Natural killer cell (primary cell): ENCODE measurements around the gene PRR19. TPM values are rescaled to one million over a fixed set of nuclear protein-coding genes. Genes with fewer than 3 reads are reported as not detected.
A peak's percentile ranks its signal among the peaks of the same experiment; 100 is the strongest.

ENCODE experiments used
- ATAC-seq, 3 donors: fragments of 150-1000 bp in 2 of 3; fragments of 200-7000 bp in 1 of 3; cut with Tn5 transposase; 1 replicate in 1 of 3; 2 replicates in 2 of 3; pipeline ENCODE4 v1.10.0; 2021; ENCODE audit warnings: mild to moderate bottlenecking in 2 of 3, moderate library complexity in 2 of 3
- DNase-seq, 2 donors: peaks; one replicate each; pipeline versions ENCODE4 v3.0.0 to v3.0.0-alpha.2; 2013 to 2021; ENCODE audit warnings: mixed read lengths in 1 of 2
- H3K27ac ChIP-seq: one replicate; pipeline ENCODE4 v1.5.1; 2013; ENCODE audit warnings: mild to moderate bottlenecking, low read length
- H3K27me3 ChIP-seq: one replicate; pipeline ENCODE4 v1.6.1; 2013; ENCODE audit warnings: low read length; ENCODE audit not compliant: control insufficient read depth, insufficient read depth
- H3K36me3 ChIP-seq: one replicate; pipeline ENCODE4 v1.6.1; 2013; ENCODE audit warnings: low read length; ENCODE audit not compliant: control insufficient read depth, insufficient read depth
- H3K4me1 ChIP-seq: one replicate; pipeline ENCODE4 v1.6.1; 2013; ENCODE audit warnings: low read length; ENCODE audit not compliant: control insufficient read depth, insufficient read depth
- H3K4me3 ChIP-seq: one replicate; pipeline ENCODE4 v1.5.1; 2013; ENCODE audit warnings: low read length
- H3K9me3 ChIP-seq: one replicate; pipeline ENCODE4 v1.6.1; 2013; ENCODE audit warnings: low read length; ENCODE audit not compliant: control insufficient read depth, insufficient read depth
- H3K27ac Mint-ChIP-seq, 2 donors: one replicate each; pipeline ENCODE4 v1.8.0; 2022; ENCODE audit warnings: mild to moderate bottlenecking in 2 of 2, mixed read lengths in 2 of 2, moderate library complexity in 1 of 2
- H3K27me3 Mint-ChIP-seq, 2 donors: one replicate each; pipeline ENCODE4 v1.8.0; 2022; ENCODE audit warnings: low read depth in 2 of 2, mixed read lengths in 2 of 2
- H3K36me3 Mint-ChIP-seq: one replicate; pipeline ENCODE4 v1.8.0; 2022; ENCODE audit warnings: mixed read lengths
- H3K4me1 Mint-ChIP-seq, 2 donors: one replicate each; pipeline ENCODE4 v1.8.0; 2022; ENCODE audit warnings: mixed read lengths in 2 of 2
- H3K4me3 Mint-ChIP-seq: one replicate; pipeline ENCODE4 v1.8.0; 2022; ENCODE audit warnings: mild to moderate bottlenecking, moderate library complexity, mixed read lengths
- H3K9me3 Mint-ChIP-seq, 2 donors: one replicate each; pipeline ENCODE4 v1.8.0; 2022; ENCODE audit warnings: mixed read lengths in 2 of 2
- CTCF ChIP-seq: fragments of 200-600 bp; IDR thresholded peaks from one replicate; pipeline ENCODE4 v1.8.0; 2022; ENCODE audit warnings: antibody characterized with exemption
- WGBS: methylation state at CpG from one replicate; pipeline ENCODE4 v1.1.7; 2013; ENCODE audit warnings: missing lambda C conversion rate; ENCODE audit not compliant: insufficient coverage; 5-methylcytosine and 5-hydroxymethylcytosine counted together
- intact Hi-C: fragments of 100-400 bp; cut with micrococcal nuclease; formaldehyde crosslinking; loops from one replicate; pipeline ENCODE4 v1.14.2; 2022
- total RNA-seq, 4 donors: library from RNA; stranded (reverse); fragments of 120-200 nt in 1 of 4; gene quantifications; one replicate each; pipeline versions ENCODE4 v1.2.3 to v1.2.4, GENCODE V29; 2013 to 2022

The PRR19 gene
- total RNA-seq, 3 donors from 2014 or later (not counting 1 experiment from before 2014, with no cell fraction given) = not detected

- H3K9me3 Mint-ChIP-seq = no peaks in the 10 kb centered on the region
- ATAC-seq (no peak), DNase-seq (no peak)
- H3K27me3 ChIP-seq = no peaks in the 10 kb centered on the region
- no peak for TF ChIP-seq CTCF
- 90% methylated on average over 21 of the region's 21 CpGs for WGBS
- H3K27ac ChIP-seq = no peak overlapping the region
- H3K9me3 ChIP-seq = no peaks in the 10 kb centered on the region
- no peaks in the 10 kb centered on the region for H3K36me3 Mint-ChIP-seq
- peaks cover 4% of the 10 kb centered on the region for H3K4me1 ChIP-seq
- peaks cover 0 to 5% of the 10 kb centered on the region in 2 donors for H3K4me1 Mint-ChIP-seq
- H3K36me3 ChIP-seq = peaks cover 9% of the 10 kb centered on the region
- no peaks in the 10 kb centered on the region for H3K27me3 Mint-ChIP-seq
- H3K4me3 ChIP-seq = no peak overlapping the region
- H3K27ac Mint-ChIP-seq = no peak overlapping the region
- H3K4me3 Mint-ChIP-seq = no peak overlapping the region
- intact Hi-C loops = no loop called here
These were observed 49.3 kb downstream of the PRR19 start for GRCh38 chr19:42351079-42351735.

- H3K4me3 Mint-ChIP-seq = no peak overlapping the region
- H3K4me1 Mint-ChIP-seq = peaks cover 0 to 5% of the 10 kb centered on the region in 2 donors
- intact Hi-C loops = no loop called here
- TF ChIP-seq CTCF = no peak
- H3K9me3 Mint-ChIP-seq = no peaks in the 10 kb centered on the region
- Histone ChIP-seq H3K9me3 (no peaks in the 10 kb centered on the region), H3K4me3 (no peak overlapping the region), H3K36me3 (peaks cover 17% of the 10 kb centered on the region), H3K4me1 (peaks cover 4% of the 10 kb centered on the region), H3K27ac (no peak overlapping the region), H3K27me3 (no peaks in the 10 kb centered on the region)
- H3K27ac Mint-ChIP-seq = no peak overlapping the region
- no peaks in the 10 kb centered on the region for H3K36me3 Mint-ChIP-seq
- DNase-seq (peak in 1 of 2 donors; percentile 24), ATAC-seq (peak; percentile 5 to 58 (median 34))
- no peaks in the 10 kb centered on the region for H3K27me3 Mint-ChIP-seq
- WGBS = 89% methylated on average over 31 of the region's 31 CpGs
These were observed 50.6 kb downstream of the PRR19 start for GRCh38 chr19:42352301-42353259.

- TF ChIP-seq CTCF = no peak
- ATAC-seq (no peak), DNase-seq (no peak)
- Histone ChIP-seq H3K9me3 (no peaks in the 10 kb centered on the region), H3K27me3 (no peaks in the 10 kb centered on the region), H3K36me3 (peaks cover 15% of the 10 kb centered on the region), H3K4me3 (no peak overlapping the region), H3K4me1 (peaks cover 4% of the 10 kb centered on the region), H3K27ac (no peak overlapping the region)
- peaks cover 0 to 5% of the 10 kb centered on the region in 2 donors for H3K4me1 Mint-ChIP-seq
- no peaks in the 10 kb centered on the region for H3K27me3 Mint-ChIP-seq
- H3K9me3 Mint-ChIP-seq = no peaks in the 10 kb centered on the region
- intact Hi-C loops = no loop called here
- H3K27ac Mint-ChIP-seq = no peak overlapping the region
- WGBS = 95% methylated on average over 29 of the region's 29 CpGs
- no peaks in the 10 kb centered on the region for H3K36me3 Mint-ChIP-seq
- H3K4me3 Mint-ChIP-seq = no peak overlapping the region
These were observed 51.5 kb downstream of the PRR19 start for GRCh38 chr19:42353341-42354015.
